Measurements from ENCODE around the gene MAP7D3.
"Not testable (repeated sequence)": the region's sequence is repeated elsewhere in the genome, so short reads cannot be mapped to it uniquely, and the experiment has no call there.

Gene MAP7D3

GRCh38 chrX:136192135-136192534 is 59.1 kb downstream of the MAP7D3 start:
- in situ Hi-C loops (cut with MboI; ENCODE audit: low pct_unique_long_range_greater_than_20kb, low sequenced_read_pairs), result no loop called here
- no peak for DNase-seq

GRCh38 chrX:136191171-136191570 is 60.0 kb downstream of the MAP7D3 start:
- in situ Hi-C loops (cut with MboI; ENCODE audit: low pct_unique_long_range_greater_than_20kb, low sequenced_read_pairs), result no loop called here
- DNase-seq, result no peak

- DNase-seq, result no peak
- in situ Hi-C loops (cut with MboI; ENCODE audit: low pct_unique_long_range_greater_than_20kb, low sequenced_read_pairs), result no loop called here
These were observed 61.0 kb downstream of the MAP7D3 start for GRCh38 chrX:136190038-136190713.

DNA sequence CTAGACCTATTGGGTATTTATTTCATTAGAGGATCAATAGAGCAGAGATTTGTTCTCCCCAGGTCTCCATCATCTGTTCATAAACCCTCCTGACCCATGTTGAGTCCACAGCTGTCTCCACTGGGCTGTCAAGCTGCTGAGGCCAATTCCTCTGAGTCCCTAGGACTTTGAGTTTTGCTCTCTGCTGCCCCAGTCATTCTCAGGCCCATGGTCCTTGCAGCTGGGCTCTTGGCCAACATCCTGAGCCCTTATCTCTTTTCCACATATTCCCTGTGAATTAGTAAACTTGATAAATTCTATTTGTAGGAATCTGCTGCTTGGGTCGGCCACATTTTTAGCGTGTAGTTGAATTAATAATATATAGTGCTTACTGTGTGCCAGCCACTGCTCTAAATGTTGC is 62.0 kb downstream of the MAP7D3 start:
- no peak for DNase-seq
- in situ Hi-C loops (cut with MboI; ENCODE audit: low pct_unique_long_range_greater_than_20kb, low sequenced_read_pairs), result no loop called here

- in situ Hi-C loops (cut with MboI; ENCODE audit: low pct_unique_long_range_greater_than_20kb, low sequenced_read_pairs), result no loop called here
- DNase-seq, result no peak
These were observed 65.2 kb downstream of the MAP7D3 start for GRCh38 chrX:136186023-136186413.

GRCh38 chrX:136185401-136186022 is 65.7 kb downstream of the MAP7D3 start:
- DNase-seq, result no peak

DNA sequence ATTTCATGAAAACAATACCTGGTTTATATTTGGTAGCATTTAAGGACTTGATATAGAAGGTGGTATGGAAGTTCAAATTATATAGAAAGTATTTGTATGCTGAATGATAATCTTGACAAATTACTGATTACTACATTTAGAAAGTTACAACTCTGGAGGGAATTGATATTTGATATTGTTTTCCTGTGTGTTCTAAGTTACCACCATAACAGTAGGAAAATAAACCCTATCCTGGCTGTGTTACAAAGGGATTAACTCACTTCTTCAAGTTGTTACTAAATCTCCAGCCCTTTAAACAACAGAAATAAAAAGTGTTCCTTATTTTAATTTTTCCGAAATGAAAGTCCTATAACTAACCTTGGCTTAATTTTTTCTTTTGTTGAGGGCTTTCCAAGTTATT is 67.3 kb downstream of the MAP7D3 start:
- no peak for DNase-seq
- in situ Hi-C loops (cut with MboI; ENCODE audit: low pct_unique_long_range_greater_than_20kb, low sequenced_read_pairs), result no loop called here

More at GRCh38 chrX:136185401-136186022, 65.7 kb downstream of the MAP7D3 start:
- in situ Hi-C loops (cut with MboI; ENCODE audit: low pct_unique_long_range_greater_than_20kb, low sequenced_read_pairs), result no loop called here

- in situ Hi-C loops (cut with MboI; ENCODE audit: low pct_unique_long_range_greater_than_20kb, low sequenced_read_pairs), result no loop called here
- no peak for DNase-seq
These were observed 68.0 kb downstream of the MAP7D3 start for GRCh38 chrX:136183172-136183571.

DNA sequence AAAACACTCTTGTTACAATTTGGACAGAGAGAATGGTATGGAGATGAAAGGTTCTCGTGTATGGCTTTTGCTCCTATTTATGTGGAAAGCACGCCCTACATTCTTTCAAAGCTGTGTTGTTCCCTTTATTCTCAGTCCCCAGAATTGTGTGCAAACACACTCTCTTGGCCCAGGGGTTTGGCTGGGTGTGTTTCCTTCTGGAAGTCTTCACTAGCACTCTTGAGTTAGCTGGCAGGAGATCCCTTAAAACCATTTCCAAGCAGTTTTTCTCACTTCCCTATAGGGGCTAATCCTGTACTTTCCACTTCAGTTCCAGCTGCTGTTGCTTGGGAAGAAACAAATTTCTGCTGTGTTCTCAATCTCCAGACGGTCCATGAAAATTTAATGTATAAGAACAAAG is 68.8 kb downstream of the MAP7D3 start:
- DNase-seq, result no peak
- in situ Hi-C loops (cut with MboI; ENCODE audit: low pct_unique_long_range_greater_than_20kb, low sequenced_read_pairs), result no loop called here

DNA sequence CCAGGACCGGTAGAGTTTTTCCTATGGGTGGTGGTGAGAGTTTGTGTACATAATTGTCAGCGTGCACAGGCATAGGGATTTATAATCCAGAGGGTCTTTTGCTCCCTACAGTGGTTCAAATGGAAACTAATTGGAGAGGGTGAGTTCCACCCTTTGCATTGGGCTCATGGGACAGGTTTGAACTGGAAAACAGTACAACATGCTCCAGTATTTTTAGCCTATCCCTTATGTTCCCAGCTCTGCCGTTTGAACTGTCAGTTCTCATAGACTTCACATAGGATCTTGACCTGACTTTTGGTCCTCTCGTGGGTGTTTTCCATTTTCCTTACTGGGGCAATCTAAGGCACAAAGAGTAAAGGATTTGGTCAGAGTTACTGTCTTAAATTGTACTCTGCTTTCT is 72.1 kb downstream of the MAP7D3 start:
- DNase-seq, result no peak
- in situ Hi-C loops (cut with MboI; ENCODE audit: low pct_unique_long_range_greater_than_20kb, low sequenced_read_pairs), result no loop called here

GRCh38 chrX:136176399-136176825 is 74.8 kb downstream of the MAP7D3 start:
- in situ Hi-C loops (cut with MboI; ENCODE audit: low pct_unique_long_range_greater_than_20kb, low sequenced_read_pairs), result no loop called here
- DNase-seq, result no peak

GRCh38 chrX:136171420-136171819 is 79.8 kb downstream of the MAP7D3 start:
- DNase-seq, result no peak
- in situ Hi-C loops (cut with MboI; ENCODE audit: low pct_unique_long_range_greater_than_20kb, low sequenced_read_pairs), result no loop called here

DNA sequence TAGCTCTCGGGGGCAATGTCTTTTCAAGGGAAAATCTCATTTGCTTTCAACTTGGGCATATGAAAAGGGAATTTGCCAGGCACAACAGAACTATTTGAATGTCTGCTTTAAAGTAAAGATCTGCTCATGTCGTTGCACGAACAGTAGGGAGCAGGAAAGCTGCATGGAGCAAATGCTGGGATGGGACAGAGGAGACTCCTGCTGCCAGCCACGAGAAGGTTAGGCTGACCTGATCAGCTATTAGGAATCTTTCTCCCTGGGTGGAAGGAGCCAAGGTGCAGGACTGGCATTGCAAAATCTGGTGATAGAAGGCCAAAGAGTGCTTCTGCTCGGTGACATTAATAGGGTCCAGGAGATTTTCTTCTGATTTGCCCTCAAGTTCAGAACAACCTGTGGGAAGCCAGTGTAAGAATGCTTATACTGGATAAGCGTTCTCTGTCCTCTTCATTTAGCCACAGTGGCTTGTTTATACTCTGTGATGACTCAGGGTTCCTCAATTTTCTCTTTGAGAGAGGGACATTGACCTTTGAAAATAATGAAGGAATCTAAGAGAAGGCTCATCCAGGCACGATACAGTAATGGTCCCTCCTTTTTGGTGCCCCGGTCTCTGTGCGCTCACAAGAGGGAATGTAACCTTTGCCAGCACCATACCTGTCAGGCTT is 80.9 kb downstream of the MAP7D3 start:
- in situ Hi-C loops (cut with MboI; ENCODE audit: low pct_unique_long_range_greater_than_20kb, low sequenced_read_pairs), result no loop called here
- no peak for DNase-seq

GRCh38 chrX:136168929-136169735 is 82.1 kb downstream of the MAP7D3 start:
- DNase-seq, result no peak

DNA sequence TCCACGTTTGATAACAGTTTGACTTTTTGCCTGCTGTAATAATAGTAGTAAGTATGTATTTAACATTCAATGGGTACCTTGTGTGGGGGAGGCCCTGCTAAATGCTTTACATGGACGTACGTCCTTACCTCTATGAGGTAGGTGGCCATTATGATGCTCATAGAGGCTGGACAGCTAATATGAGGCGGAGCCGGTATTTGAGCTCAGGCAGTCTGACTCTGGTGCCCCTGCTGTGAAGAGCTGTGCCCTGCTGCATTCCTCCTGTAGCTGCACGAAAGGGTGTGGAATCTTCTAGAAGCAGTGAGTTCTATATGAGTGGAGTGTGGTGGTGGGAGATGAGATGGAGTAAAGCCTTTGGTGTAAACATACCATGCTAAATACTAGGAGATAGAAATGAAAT is 83.2 kb downstream of the MAP7D3 start:
- in situ Hi-C loops (cut with MboI; ENCODE audit: low pct_unique_long_range_greater_than_20kb, low sequenced_read_pairs); DNase-seq: not testable (repeated sequence)

More at GRCh38 chrX:136168929-136169735, 82.1 kb downstream of the MAP7D3 start:
- in situ Hi-C loops (cut with MboI; ENCODE audit: low pct_unique_long_range_greater_than_20kb, low sequenced_read_pairs), result no loop called here

DNA sequence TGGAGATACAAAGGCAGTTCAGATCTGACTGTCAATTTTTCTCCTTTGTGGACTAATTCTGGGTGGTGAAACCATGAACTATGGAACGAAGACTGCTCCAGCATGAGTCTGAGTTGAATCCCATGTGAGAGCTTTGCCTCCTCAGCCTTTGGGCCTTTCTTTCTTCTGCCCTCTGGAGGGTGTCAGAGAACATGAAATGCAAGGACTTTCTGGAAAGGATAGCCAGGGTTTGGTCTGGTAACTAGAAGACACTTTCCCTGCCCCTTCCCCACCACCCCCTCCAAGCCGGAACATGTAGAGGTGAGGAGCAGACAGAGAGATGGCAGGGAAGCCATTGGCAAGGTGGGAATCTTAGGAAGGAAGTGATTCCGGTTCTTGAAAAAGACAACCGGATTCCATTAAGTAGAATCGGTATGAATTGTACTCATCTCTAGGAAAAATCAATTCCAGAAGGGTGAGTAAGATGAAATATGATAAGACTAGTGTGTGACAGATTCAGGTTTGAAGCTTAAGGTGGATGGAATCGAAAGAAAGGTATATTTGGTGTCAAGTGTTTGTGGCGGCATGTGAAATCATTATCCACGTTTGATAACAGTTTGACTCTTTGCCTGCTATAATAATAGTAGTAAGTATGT is 84.9 kb downstream of the MAP7D3 start:
- in situ Hi-C loops (cut with MboI; ENCODE audit: low pct_unique_long_range_greater_than_20kb, low sequenced_read_pairs), result no loop called here
- DNase-seq, result no peak

DNA sequence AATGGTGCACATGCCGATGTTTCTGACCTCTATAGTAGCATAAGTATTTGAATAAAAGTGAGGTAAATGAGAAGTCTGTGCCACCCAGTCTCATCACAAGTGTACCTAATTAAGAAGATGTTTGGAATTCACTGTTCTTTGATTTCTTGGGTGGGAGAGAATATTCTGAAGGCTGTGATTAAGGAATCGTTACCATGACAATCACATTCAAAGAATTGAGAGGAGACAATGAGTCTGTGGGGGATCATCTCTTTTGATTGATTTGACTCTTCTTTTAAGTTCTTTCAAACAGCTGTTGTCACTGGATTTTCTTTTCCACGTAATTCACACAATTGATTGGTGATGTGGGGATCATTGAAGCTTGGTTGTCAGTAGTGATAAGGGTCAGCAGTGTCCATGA is 85.8 kb downstream of the MAP7D3 start:
- in situ Hi-C loops (cut with MboI; ENCODE audit: low pct_unique_long_range_greater_than_20kb, low sequenced_read_pairs), result no loop called here
- DNase-seq, result no peak

DNA sequence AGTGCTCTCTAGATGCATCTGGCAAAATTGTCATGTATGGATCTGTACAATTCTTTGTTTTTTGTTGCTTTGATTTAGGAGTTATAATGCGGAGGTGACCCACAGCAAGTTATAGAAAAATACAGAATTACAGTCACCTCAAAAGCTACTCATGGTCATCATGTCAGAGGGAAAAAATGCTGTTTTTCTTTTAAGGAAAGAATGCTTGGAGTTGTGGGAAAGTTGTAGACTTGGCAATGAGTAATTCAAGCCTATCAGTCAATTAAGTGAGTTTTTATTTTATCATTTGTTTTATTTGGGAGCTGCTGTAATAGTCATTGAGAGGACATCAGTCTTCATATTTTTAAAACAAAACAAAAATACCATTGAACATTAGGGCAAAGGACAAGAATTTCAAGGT is 87.5 kb downstream of the MAP7D3 start:
- in situ Hi-C loops (cut with MboI; ENCODE audit: low pct_unique_long_range_greater_than_20kb, low sequenced_read_pairs), result no loop called here
- no peak for DNase-seq
